CD4-positive, alpha-beta T cell treated with Interleukin-21 for 1 hour (primary cell): ENCODE results near the gene RANBP1.

Experiments
- DNase-seq: peaks from one replicate; pipeline ENCODE4 v3.0.0-alpha.2; 2020

The RANBP1 gene

DNA sequence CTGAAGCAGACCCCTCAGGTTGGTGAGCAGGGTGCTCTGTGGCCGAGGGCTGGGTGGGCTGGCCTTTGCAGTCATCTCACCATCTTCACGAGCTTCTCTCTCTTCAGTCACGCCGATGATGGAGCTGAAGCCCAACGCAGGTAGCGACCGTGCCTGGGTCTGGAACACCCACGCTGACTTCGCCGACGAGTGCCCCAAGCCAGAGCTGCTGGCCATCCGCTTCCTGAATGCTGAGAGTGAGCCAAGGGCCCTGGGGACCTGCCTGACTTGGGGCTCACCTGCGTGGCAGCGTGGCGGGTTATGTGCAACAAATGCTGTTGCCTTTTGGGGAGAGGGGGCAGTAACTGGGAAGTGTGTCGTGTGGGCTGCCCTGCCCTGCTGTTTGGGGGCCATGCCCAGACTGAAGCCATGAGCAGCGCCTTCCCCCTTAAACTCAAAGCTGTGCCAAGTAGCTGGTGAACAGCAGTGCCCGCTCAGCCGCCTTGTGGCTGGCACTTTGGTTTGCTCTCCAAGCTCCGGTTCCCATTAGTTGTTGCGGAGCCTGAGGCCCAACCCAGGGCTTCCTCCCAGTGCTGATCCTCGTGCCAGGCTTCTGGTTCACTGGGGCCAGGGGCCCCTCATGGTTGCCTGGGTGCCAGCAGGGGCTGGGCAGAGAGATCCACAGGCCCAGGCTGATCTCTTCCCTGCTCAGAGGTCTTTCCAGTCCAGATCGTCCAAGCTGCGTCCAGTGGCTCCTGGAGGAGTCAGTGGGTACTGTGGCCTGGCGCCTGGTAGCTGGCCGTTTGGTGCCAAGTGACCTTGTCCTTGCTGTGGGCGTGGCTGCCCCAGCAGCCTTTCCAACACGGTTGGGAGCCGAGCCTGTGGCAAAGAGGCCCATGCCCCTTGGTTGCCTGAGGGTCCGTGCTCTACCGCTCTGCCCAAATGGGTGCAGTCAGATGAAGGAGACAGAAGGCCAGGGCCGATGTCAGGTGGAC lies 9.6 kb downstream of the RANBP1 start:
- DNase-seq = no peak

DNA sequence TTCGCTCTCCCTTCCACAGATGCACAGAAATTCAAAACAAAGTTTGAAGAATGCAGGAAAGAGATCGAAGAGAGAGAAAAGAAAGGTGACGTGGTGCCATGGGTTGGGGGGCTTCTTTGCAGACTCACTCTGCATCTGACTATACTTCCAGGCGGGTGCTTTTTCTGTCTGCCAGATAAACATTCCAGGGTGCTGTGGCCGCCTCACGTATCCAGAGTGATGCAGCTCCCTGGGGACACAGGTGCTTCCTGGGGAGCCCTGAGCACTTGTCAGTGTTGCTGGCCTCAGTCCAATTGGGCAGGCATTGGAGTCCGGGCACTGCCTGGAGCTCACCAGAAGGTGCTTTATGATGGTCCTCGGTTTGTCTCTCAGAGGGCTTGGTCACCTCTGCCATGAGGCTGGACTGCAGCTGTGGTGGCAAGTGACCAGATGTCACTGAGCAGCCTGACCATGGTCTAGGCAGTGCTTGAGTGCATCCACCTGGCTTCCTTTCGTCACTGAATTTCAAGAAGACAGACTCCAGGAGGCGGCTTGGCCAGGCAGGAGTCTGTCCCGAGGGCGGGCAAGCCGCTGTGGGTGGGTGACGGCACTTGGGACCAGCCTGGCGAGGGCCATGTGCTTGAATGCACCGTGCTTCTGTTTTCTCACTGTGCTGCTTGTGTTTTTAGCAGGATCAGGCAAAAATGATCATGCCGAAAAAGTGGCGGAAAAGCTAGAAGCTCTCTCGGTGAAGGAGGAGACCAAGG lies 10.6 kb downstream of the RANBP1 start:
- no peak for DNase-seq

DNA sequence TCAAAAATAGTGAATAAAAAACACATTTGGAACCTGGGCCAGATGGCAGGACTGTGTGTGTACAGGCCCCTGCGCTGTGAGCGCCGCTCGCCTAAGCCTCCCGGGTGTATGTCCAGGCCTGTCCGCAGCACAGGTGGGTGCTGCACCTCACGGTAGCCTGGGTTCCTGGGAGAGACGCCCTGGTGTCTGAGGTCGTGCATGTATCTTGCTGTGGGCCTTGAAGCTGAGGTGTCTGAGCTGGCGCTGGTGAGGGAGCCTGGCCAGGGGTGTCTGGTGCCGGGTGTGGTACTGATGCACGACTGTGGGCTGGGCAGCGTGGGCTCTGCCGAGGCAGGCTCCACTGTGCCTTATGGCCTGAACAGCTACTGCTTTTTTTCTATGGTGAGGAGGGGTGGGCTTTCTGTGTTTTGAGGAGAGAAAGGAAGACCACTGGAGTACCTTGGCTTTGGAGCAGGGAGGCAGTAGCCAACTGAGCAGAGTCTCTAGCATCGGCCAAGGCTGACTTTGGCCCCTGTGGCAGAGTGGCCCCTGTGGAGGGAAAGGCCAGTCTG lies 11.5 kb downstream of the RANBP1 start:
- no peak for DNase-seq

DNA sequence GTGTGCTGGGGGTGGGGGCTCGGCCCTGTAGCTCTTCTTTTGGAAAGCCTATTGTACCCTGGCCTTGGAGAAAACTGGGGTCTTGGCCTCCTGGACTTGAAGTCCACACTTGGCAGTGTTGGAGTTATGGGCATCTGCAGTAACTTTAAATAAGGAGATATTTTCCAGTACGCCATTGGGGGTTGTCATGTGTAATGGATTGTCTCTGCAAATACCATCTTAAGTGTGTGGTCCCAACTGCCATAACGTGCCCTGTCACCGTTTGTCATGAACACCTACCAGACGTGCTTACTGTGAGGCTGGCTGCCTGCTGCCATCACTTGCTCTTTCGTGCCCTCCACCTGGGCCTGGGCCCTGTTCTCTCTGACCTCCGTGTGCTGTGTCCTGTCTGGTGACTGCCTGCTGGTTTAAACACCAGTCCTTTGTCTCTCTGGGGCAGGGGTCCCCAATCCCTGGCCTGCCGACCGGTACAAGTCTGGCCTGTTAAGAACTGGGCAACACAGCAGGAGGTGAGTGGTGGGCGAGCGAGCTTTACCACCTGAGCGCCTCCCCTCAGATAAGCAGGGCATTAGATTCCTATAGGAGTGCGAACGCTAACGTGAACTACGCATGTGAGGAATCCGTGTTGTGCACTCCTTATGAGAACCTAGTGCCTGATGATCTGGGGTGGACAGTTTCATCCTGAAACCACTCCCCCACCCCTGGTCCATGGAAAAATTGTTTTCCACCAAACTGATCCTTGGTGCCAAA lies 12.1 kb downstream of the RANBP1 start:
- no peak for DNase-seq

DNA sequence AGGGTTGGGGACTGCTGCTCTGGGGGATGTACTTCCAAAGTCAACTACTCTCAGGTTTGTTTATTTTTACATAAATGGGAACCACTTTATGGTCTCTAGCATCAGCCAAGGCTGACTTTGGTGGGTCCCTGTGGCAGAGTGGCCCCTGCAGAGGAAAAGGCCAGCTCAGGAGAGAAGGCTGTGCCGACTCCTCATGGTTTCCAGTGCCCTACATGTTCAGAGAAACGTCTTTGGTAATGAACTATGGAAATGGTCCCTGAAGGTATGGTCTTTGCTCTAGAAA lies 12.7 kb downstream of the RANBP1 start:
- no peak for DNase-seq

DNA sequence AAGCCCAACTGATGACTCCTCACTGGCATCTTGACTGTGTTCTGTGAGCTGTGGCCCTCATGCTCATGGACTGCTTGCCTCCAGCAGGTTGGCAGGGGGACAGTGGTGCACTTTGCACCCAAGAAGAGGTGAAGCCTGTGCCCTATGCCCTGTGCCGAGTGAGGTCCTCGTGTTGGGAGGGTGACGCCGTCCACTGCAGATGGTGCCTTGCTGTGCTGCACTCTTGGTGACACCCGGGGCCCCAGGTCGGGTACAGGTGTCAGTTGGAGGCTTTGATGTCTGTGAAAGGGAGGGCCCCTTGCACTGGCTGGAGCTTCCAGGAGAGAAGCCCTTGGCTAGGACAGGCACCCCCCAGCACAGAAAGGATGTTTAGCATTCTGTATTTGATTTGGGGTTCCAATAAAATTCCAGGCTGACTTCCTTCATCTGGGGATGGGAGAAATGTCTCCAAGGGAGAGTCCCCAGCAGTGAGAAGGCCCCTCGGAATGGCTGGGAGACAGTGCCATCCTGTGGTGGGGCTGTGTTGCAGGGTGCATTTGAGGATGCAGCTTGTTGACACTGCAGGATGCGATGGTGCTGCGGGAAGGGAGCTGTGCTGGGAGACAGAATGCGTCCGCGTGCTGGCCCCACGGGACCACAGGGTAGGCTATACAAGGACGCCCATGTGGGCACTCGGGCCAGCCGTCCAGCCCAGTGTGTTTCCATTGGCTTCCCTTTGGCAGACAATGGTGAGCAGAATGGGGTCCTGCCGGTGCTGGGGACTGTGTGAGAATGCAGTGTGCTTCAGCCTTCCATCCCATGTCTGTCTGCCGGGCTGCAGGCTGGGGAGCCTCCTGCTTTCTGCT lies 13.2 kb downstream of the RANBP1 start:
- DNase-seq = peak; percentile 66

DNA sequence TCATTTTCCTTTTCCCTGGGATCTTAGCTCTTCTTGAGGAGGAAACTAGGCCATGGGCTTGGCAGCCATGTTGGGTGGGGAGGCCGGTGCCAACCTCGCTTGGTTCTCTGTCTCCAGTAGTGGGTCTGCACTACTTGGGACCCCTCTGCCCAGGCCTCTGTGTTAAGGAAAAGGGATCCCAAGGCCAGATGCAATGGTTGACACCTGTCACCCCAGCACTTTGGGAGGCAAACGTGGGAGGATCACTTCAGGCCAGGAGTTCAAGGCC lies 13.8 kb downstream of the RANBP1 start:
- no peak for DNase-seq

DNA sequence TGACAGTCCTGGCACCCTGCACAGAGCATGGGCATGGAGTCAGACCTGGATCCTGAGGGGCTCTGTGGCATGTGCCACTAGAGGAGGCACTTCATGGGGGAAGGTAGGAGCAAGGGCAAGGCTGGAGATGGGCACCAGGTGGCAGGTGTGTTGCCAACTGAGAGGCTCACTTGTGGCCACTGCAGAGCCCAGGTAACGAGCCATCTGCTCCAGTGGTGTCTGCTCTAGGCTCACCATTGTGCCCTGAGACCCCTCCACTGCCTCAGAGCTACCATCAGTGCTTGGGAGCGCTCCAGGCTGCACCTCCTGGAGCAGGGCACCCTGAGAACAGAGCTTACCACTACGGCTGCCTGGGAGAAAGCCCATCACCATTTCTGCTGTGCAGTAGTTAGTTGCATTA lies 14.4 kb downstream of the RANBP1 start:
- peak; percentile 19 for DNase-seq

DNA sequence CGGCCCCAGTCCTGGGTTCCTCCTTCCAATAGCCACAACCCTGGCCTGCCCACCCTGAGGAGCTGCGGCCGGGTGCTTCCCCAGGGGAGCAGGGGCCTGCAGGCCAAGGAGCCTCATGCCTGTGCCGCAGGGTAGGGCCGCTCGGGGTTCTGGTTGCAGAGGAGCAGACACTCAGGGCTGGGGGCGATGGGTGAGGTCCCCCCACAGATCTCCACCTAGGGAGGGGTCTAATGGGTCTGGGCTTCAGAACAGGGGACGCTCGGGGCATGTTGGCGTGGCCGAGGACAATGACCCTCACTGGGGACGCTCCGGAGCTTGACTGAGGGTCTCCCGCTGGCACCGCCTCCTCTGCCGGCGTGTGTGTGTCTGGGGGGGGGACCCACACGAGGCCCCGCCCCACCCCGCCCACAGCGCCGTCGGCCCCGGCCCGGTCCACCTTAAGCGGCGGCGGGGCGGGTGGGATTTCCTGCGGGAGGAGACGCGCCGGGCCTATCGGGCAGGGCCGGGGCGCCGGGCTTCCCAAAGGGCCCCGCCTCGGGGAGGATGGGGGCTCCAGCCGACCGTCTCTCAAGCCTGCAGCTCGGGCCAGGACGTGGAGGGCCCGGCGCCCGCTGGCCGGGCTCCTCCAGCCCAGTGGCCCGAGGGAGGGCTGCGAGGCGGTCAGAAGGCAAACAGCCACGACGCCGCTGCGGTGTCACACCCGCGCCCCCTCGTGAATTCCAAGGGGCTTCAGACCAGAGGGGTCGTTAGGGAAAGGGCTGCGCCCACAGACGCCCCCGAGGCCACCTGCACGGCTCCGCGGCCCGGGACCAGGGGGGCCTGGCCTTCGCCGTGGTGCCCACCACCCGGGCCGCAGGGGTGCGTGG lies 15.1 kb downstream of the RANBP1 start:
- DNase-seq = peak; percentile 82

DNA sequence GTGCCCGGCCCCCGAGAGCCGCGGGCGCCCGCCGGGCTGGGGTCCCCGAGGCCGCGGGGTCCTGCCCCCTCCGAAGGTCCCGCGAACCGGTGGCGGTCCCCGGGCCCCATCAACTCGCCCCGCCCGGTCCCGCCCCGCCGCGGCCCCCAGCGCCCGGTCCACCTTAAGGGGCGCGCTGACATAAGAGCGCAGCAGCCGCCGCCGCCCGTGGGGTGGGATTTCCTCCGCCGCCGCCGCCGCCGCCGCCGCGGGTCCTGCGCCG lies 15.6 kb downstream of the RANBP1 start, which contains the start of gene ZDHHC8:
Gene ZDHHC8 (plus strand): TSS at position 208 of the 262 bp plus-strand sequence. CDS start 144 bp downstream, outside the sequence.
- DNase-seq = peak; percentile 47

DNA sequence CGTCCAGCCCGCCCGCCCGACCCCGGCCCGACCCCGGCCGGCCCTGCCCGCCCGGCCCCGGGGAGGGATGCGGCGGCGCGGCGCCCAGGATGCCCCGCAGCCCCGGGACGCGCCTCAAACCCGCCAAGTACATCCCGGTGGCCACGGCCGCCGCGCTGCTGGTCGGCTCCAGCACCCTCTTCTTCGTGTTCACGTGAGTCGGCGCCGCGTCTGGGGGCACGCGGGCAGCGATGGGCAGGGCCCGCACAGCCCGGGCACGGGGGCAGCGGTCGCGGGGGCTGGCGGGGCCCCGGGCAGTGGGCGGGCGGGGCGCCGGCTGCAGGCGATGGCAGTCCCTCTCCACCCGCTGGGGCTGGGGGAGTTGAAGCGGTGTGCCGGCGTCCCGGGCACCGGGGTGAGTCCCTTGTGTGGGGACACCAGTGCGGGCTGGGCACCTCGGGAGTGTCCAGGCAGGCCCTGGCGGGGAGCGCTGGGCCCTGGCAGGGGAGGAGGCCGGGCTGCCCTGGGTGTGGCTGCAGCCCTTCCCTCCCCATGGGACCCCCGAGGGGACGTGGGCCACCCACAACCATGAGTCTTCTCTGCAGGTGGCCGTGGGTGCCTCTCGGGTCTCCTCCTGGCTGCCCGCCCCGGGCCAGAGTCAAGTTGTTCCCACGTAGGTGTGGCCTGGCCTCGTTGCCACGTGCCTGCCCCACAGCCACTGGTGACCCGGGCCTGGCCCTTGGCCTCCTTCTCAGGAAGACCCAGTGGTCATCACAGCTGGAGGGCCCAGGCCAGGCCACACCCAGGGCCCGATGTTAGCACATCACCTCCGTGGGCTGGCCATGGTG lies 16.2 kb downstream of the RANBP1 start:
- no peak for DNase-seq

DNA sequence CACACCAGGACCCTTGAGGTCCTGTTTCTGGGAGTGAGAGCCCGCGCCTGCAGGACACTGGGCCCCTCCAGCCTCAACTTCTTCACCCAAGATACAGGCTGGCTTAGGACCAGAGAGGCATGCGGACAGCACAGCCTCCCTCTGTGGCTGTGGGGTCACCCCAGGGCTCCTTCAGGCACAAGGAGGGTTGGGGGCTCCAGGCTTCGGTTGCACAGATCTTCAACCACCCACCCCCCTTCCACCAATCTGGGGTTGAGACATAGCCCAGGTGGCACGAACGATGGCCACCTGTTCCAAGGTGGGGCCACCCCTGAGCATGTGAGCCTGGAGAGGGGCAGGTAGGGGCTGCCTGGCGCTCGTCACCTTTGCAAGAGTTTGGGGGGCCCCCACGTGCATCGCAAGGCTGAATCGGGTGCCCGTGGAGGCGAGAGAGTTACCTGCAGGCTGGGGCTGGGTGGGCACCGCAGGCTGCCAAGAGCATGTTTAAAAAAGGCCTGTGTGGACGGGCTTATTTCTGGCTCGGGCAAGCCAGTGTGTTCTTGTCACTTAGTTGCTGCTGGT lies 16.9 kb downstream of the RANBP1 start:
- DNase-seq = no peak

DNA sequence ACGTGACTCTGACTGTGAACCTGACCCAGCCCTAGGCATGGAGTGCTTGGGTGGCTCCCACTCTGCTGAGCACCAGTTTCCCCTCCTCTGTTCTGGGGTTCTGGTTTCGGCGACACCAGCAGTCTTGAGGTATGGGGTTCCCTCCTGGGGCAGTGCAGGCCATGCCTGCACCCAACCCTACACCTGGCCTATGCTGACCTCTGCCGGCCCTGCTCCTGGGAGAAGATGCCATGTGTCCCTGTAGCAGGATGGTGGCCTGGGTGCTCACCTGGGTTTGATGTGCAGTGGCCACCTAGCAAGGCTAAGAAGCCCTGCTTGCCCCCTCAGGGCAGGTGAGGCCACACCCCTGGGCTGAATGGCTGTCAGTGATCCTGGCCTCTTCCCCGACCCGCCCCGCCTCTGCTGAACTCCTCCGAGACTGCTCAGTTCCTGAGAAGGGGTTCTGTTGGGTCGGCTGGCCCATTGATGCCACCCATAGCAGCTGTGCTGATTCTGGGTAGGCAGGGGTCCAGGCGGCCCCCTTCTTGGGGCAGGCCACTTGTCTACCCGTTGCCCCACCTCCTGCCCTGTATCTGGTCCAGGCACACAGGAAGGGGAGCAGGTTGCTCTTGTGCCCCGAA lies 18.1 kb downstream of the RANBP1 start:
- DNase-seq = no peak

DNA sequence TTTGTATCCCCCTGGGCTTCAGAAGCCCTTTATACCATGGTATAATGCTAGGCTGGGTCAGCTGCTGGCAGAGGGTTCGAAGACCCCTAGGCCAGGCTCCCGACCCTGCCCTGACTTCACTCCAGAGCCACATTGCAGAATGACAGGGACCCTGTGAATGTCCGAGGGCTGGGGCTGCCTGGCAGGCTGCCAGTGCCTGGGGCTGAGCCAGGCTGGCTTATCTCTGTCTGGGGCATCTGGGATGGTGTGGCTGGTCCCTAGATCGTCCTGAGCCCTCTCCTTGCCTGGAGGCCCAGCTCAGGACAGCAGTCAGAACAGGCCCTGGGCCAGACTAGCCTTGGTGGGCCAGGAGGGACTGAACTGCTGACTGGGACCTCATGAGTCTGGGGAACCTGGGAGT lies 19.4 kb downstream of the RANBP1 start:
- no peak for DNase-seq

DNA sequence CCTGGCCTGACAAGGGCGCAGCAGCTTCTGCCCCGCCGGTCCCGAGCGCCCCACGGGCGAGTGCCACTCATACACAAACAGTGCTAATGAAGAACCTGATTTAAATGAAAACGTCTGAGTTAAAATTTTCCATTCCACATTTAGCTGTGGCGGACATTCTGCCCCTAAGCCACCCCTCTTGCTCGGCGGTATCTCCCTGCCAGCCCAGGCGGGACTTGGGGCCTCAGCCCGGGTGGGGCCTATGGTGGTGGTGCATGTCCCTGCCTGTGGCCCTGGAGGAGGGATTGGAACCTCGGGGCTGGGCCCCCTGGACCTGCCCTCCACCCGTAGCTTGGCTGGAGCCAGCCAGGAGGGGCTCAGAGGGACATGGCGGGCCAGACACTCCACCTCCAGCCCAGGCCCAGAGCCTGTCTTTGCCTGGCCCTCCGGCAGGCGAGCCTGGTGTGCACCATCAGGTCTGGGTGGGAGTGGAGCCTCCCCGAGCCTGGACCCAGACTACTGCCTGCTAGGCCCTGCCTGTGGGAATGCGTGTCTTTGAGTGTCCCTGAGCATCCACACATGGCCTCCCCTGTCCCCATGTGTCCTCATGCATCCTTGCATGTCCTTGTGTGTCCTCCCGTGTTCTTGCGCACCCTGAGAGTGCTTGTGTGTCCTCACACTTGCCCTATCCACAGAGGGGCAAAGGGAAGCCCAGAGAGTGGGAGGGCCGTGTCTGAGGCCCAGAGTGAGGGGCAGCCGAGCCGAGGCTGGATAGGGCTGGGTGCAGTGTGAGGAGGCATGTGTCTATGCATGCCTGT lies 20.1 kb downstream of the RANBP1 start:
- DNase-seq = no peak

DNA sequence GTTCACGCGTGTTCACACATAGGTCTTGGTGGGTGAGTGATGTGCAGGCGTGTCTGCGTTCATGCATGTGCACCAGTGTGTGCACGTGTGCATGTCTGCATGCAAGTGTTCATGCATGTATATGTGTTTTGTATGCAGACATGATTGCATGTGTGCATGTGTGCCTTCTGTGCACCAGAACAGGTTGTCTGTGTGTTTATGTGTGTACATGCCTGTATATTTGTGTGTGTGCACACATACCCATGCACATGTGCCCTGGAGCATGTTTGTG lies 20.6 kb downstream of the RANBP1 start:
- no peak for DNase-seq

DNA sequence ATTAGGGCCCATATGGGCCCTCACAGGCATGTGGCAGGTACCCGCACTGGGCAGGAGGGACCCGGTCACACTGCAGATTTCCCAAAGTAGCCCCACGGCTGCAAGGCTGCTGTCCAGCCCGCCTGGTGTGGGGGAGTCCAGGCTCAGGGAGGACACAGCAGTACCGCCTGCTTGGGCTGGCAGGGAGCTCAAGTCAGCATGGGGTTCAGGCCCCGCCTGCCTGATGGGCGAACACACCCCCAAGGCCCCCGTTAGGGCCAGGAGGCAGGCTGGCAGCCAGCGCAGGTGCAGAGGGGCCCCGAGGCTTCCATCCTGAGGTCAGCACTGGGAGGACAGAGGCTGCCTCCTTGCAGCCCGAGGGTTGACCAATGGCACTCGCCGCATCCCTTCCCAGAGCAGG lies 21.2 kb downstream of the RANBP1 start:
- DNase-seq = no peak

DNA sequence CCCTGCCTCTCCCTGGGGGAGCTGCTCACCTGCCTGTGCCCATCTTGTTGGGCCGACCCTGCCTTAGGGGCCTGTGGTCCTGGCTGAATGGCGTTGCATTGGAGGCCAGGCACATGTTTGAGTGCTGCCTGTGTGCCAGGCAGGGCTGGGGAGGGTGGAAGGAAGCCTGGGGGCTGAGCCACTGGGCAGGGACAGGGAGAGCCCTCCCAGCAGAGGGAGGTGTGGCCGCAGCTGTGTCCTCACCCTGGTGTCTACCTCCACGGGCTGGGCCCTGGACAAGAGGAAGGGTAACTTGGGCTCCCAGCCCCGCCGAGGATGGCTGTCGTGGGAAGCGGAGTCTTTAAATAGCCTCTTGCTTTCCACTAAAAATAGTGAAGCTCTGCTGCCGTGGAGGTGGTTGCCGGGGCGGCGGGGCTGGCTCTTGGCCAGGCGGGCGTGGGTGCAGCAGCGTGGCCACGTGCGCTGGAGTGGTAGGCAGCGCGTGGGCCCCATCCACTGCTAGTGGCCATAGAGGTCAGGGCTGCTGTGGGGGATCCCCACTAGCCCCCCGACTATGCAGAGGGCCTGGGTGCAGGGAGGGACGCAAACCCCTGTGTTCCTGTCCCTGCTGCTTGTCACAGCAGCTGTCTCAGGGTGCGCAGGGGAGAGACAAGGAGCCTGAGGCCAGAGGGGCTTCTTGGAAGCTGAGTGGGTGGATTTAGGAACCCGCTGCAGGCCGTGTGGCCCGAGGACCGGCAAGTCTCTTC lies 21.9 kb downstream of the RANBP1 start:
- DNase-seq = no peak

DNA sequence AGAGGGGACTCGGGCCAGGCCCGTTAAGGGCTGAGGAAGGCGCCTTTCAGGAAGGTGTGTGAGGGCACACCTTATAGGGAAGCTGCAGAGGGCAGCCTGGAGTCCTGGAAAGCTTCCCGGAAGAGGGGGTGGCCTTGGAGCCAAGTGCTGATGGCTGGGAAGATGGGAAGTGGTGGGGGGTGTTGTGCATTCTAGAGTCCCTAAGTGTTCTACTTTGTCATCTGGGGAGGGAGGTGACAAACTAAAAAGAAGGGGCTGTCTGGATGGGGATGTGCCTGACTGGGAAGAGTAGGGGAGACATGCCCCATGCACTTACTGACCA lies 22.5 kb downstream of the RANBP1 start:
- no peak for DNase-seq
